GM12875 (cell line): ENCODE results near the gene RIT2.

Experiments used
- H3K4me3 ChIP-seq: one replicate; pipeline ENCODE4 v1.5.1; 2011; ENCODE audit warnings: low read depth, low read length, control low read depth
- CTCF ChIP-seq: IDR thresholded peaks from 2 replicates; pipeline ENCODE4 v1.5.1; 2011; ENCODE audit warnings: low read depth, mild to moderate bottlenecking, control low read depth, inconsistent platforms, low read length, moderate library complexity, borderline replicate concordance; ENCODE audit not compliant: insufficient read depth

RIT2 gene

GRCh38 chr18:42864876-42865275, 250.6 kb downstream of the RIT2 start:
- no peak for TF ChIP-seq CTCF
- no peak overlapping the region for H3K4me3 ChIP-seq

- TF ChIP-seq CTCF, result no peak
- H3K4me3 ChIP-seq, result no peak overlapping the region
These were observed 254.2 kb downstream of the RIT2 start for GRCh38 chr18:42861271-42861670.

GRCh38 chr18:42860548-42860947, 254.9 kb downstream of the RIT2 start:
- no peak overlapping the region for H3K4me3 ChIP-seq
- no peak for TF ChIP-seq CTCF

- no peak for TF ChIP-seq CTCF
- H3K4me3 ChIP-seq, result no peak overlapping the region
These were observed 255.5 kb downstream of the RIT2 start for GRCh38 chr18:42860011-42860410.

- no peak for TF ChIP-seq CTCF
- H3K4me3 ChIP-seq, result no peak overlapping the region
These were observed 260.9 kb downstream of the RIT2 start for GRCh38 chr18:42854558-42854957.

- H3K4me3 ChIP-seq, result no peak overlapping the region
- no peak for TF ChIP-seq CTCF
These were observed 265.1 kb downstream of the RIT2 start for GRCh38 chr18:42850174-42851083.

GRCh38 chr18:42839408-42839807, 276.1 kb downstream of the RIT2 start:
- H3K4me3 ChIP-seq, result no peak overlapping the region
- TF ChIP-seq CTCF, result no peak
